Measurements from ENCODE around the gene CNOT1. TPM values are rescaled to one million over a fixed set of nuclear protein-coding genes. Genes with fewer than 3 reads are reported as not detected.

Gene CNOT1
- total RNA-seq, 2 donors from 2014 or later, result 102 to 190 TPM

- Histone ChIP-seq H3K9me3 (no peaks in the 10 kb centered on the region), H3K4me1 (replicated peaks) (no peaks in the 10 kb centered on the region), H3K4me3 (no peak overlapping the region), H3K36me3 (no peaks in the 10 kb centered on the region), H3K27ac (no peak overlapping the region), H3K27me3 (replicated peaks; ENCODE audit: insufficient read depth) (no peaks in the 10 kb centered on the region)
- TF ChIP-seq CTCF (IDR thresholded peaks at IDR 0.05), result no peak
- TF ChIP-seq POLR2AphosphoS5 (IDR thresholded peaks at IDR 0.05), result no peak
- TF ChIP-seq POLR2A (IDR thresholded peaks at IDR 0.05), result no peak
- no peak for DNase-seq (ENCODE audit: low spot score)
- intact Hi-C loops (cut with DNase I), result loop anchor here (5.0 kb wide), 2 partner anchors 48 to 117 kb away; partner anchors contain the start of genes SETD6 and SLC38A7
- 57% methylated on average over 3 of the region's 3 CpGs for WGBS
Measured at GRCh38 chr16:58634265-58634802, 4.7 kb upstream of the CNOT1 start.

- no peaks in the 10 kb centered on the region for H3K9me3 ChIP-seq
- TF ChIP-seq POLR2A (IDR thresholded peaks at IDR 0.05), result no peak
- TF ChIP-seq CTCF (IDR thresholded peaks at IDR 0.05), result no peak
- no peak for TF ChIP-seq POLR2AphosphoS5 (IDR thresholded peaks at IDR 0.05)
- no peaks in the 10 kb centered on the region for H3K27me3 ChIP-seq (replicated peaks; ENCODE audit: insufficient read depth)
- H3K4me3 ChIP-seq, result peak overlapping the region; percentile 86 to 98
- WGBS, result under 1% methylated on average over 53 of the region's 53 CpGs
- peak; percentile 54 for DNase-seq (ENCODE audit: low spot score)
- peak overlapping the region; percentile 98 to 99 for H3K27ac ChIP-seq
- H3K4me1 ChIP-seq (replicated peaks), result no peaks in the 10 kb centered on the region
- intact Hi-C loops (cut with DNase I), result no loop called here
- H3K36me3 ChIP-seq, result peaks cover 0 to 1% of the 10 kb centered on the region in 2 donors
Measured at GRCh38 chr16:58628845-58629732, 537 bp downstream of the CNOT1 start.

GRCh38 chr16:58624209-58624608, 5.4 kb downstream of the CNOT1 start:
- H3K4me1 ChIP-seq (replicated peaks), result no peaks in the 10 kb centered on the region
- H3K36me3 ChIP-seq, result peaks cover 0 to 6% of the 10 kb centered on the region in 2 donors
- TF ChIP-seq CTCF (IDR thresholded peaks at IDR 0.05) (no peak), POLR2A (IDR thresholded peaks at IDR 0.05) (no peak), POLR2AphosphoS5 (IDR thresholded peaks at IDR 0.05) (no peak)
- DNase-seq (ENCODE audit: low spot score), result no peak
- WGBS, result 81% methylated on average over 7 of the region's 7 CpGs
- no peak overlapping the region for H3K27ac ChIP-seq
- no peaks in the 10 kb centered on the region for H3K27me3 ChIP-seq (replicated peaks; ENCODE audit: insufficient read depth)
- no peaks in the 10 kb centered on the region for H3K9me3 ChIP-seq
- H3K4me3 ChIP-seq, result no peak overlapping the region
- intact Hi-C loops (cut with DNase I), result no loop called here

- Histone ChIP-seq H3K4me3 (no peak overlapping the region), H3K27me3 (replicated peaks; ENCODE audit: insufficient read depth) (no peaks in the 10 kb centered on the region), H3K27ac (no peak overlapping the region), H3K9me3 (no peaks in the 10 kb centered on the region), H3K36me3 (peaks cover 0 to 6% of the 10 kb centered on the region in 2 donors), H3K4me1 (replicated peaks) (no peaks in the 10 kb centered on the region)
- 81% methylated on average over 10 of the region's 10 CpGs for WGBS
- no peak for DNase-seq (ENCODE audit: low spot score)
- intact Hi-C loops (cut with DNase I), result no loop called here
- TF ChIP-seq POLR2AphosphoS5 (IDR thresholded peaks at IDR 0.05), result no peak
- no peak for TF ChIP-seq POLR2A (IDR thresholded peaks at IDR 0.05)
- TF ChIP-seq CTCF (IDR thresholded peaks at IDR 0.05), result no peak
Measured at GRCh38 chr16:58620396-58620795, 9.2 kb downstream of the CNOT1 start.

Measured in prostate gland (tissue), 2 donors.